ENCODE measurements around the gene MYOZ3.

DNA sequence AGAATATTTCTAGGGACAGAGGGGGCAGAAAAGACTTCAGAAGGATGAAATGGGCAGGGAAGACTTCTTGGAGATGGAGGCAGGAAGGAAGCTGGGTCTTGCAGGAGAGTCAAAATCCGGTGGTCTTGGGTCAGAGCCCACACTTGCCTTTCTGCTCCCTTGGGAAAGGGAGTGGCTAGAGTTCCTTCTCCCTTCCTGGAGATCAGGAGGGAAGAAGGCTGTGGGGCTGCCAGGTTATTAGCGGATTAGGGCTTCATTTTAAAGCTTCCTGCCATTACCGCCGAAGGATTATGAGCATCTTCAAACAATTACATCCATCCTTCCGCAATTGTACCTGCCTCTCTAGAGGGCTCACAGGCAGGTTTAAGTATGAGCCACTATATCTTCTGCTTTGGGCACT lies 39.8 kb upstream of the MYOZ3 start:
- TF ChIP-seq POLR2A (IDR thresholded peaks at IDR 0.05; ENCODE audit: low read depth) (no peak), POLR2AphosphoS5 (IDR thresholded peaks at IDR 0.05) (no peak)

Measured in esophagus muscularis mucosa (tissue), 2 donors.